Measurements from ENCODE around the gene TTC4.

Gene TTC4

GRCh38 chr1:54701996-54702395, 13.7 kb upstream of the TTC4 start:
- no peak for DNase-seq (ENCODE audit: low read depth in 2 of 3, low spot score in 2 of 3)

- DNase-seq (ENCODE audit: low read depth in 2 of 3, low spot score in 2 of 3), result no peak
These were observed 12.2 kb upstream of the TTC4 start for GRCh38 chr1:54703471-54703870.

GRCh38 chr1:54705153-54705552, 10.5 kb upstream of the TTC4 start:
- DNase-seq (ENCODE audit: low read depth in 2 of 3, low spot score in 2 of 3), result no peak

GRCh38 chr1:54706419-54706818, 9.2 kb upstream of the TTC4 start:
- no peak for DNase-seq (ENCODE audit: low read depth in 2 of 3, low spot score in 2 of 3)

GRCh38 chr1:54708385-54708784, 7.3 kb upstream of the TTC4 start:
- DNase-seq (ENCODE audit: low read depth in 2 of 3, low spot score in 2 of 3), result no peak

GRCh38 chr1:54709547-54710292, 5.9 kb upstream of the TTC4 start:
- no peak for DNase-seq (ENCODE audit: low read depth in 2 of 3, low spot score in 2 of 3)

GRCh38 chr1:54710434-54710833, 5.2 kb upstream of the TTC4 start:
- no peak for DNase-seq (ENCODE audit: low read depth in 2 of 3, low spot score in 2 of 3)

- DNase-seq (ENCODE audit: low read depth in 2 of 3, low spot score in 2 of 3), result no peak
These were observed 4.8 kb upstream of the TTC4 start for GRCh38 chr1:54710841-54711240.

- no peak for DNase-seq (ENCODE audit: low read depth in 2 of 3, low spot score in 2 of 3)
These were observed 4.1 kb upstream of the TTC4 start for GRCh38 chr1:54711536-54711935.

- DNase-seq (ENCODE audit: low read depth in 2 of 3, low spot score in 2 of 3), result no peak
These were observed 674 bp upstream of the TTC4 start for GRCh38 chr1:54714881-54715492.

GRCh38 chr1:54716299-54717047, 812 bp downstream of the TTC4 start:
- DNase-seq (ENCODE audit: low read depth in 2 of 3, low spot score in 2 of 3), result no peak

GRCh38 chr1:54721719-54722118, 6.1 kb downstream of the TTC4 start:
- DNase-seq (ENCODE audit: low read depth in 2 of 3, low spot score in 2 of 3), result no peak

GRCh38 chr1:54723985-54724384, 8.3 kb downstream of the TTC4 start:
- DNase-seq (ENCODE audit: low read depth in 2 of 3, low spot score in 2 of 3), result no peak

GRCh38 chr1:54724771-54725170, 9.1 kb downstream of the TTC4 start:
- no peak for DNase-seq (ENCODE audit: low read depth in 2 of 3, low spot score in 2 of 3)

- DNase-seq (ENCODE audit: low read depth in 2 of 3, low spot score in 2 of 3), result no peak
These were observed 12.4 kb downstream of the TTC4 start for GRCh38 chr1:54728027-54728426.

GRCh38 chr1:54736685-54737084, 21.0 kb downstream of the TTC4 start:
- DNase-seq (ENCODE audit: low read depth in 2 of 3, low spot score in 2 of 3), result no peak

GRCh38 chr1:54738244-54738643, 22.6 kb downstream of the TTC4 start:
- DNase-seq (ENCODE audit: low read depth in 2 of 3, low spot score in 2 of 3), result no peak

- no peak for DNase-seq (ENCODE audit: low read depth in 2 of 3, low spot score in 2 of 3)
These were observed 25.9 kb downstream of the TTC4 start for GRCh38 chr1:54741531-54741930.

- no peak for DNase-seq (ENCODE audit: low read depth in 2 of 3, low spot score in 2 of 3)
These were observed 26.6 kb downstream of the TTC4 start for GRCh38 chr1:54742282-54742681.

GRCh38 chr1:54743416-54744226, 28.0 kb downstream of the TTC4 start:
- no peak for DNase-seq (ENCODE audit: low read depth in 2 of 3, low spot score in 2 of 3)

- no peak for DNase-seq (ENCODE audit: low read depth in 2 of 3, low spot score in 2 of 3)
These were observed 29.0 kb downstream of the TTC4 start for GRCh38 chr1:54744696-54745095.

All from activated CD8-positive, alpha-beta memory T cell treated with anti-CD3 and anti-CD28 coated beads for 48 hours (primary cell).